Fibroblast of lung (primary cell): Measurements from ENCODE around the gene RIPK4.

Experiments
- CTCF ChIP-seq, 2 donors: IDR thresholded peaks in 1 of 2; conservative IDR thresholded peaks in 1 of 2; 1 replicate in 1 of 2; 2 replicates in 1 of 2; pipeline ENCODE4 v1.5.1; 2011 to 2012; ENCODE audit warnings: low read length in 2 of 2, control low read depth in 1 of 2, inconsistent platforms in 1 of 2, low read depth in 1 of 2, mild to moderate bottlenecking in 1 of 2
- EZH2 ChIP-seq: IDR thresholded peaks from 2 replicates; pipeline ENCODE4 v1.5.1; 2012; ENCODE audit warnings: low read length, control low read depth, mild to moderate bottlenecking; ENCODE audit errors: missing control alignments

GRCh38 chr21:41767606-41768436, 969 bp upstream of the RIPK4 start:
- TF ChIP-seq CTCF (conservative IDR thresholded peaks at IDR 0.05 in 1 of 2, IDR thresholded peaks at IDR 0.05 in 1 of 2; ENCODE audit: low read depth in 1 of 2, low read length in 2 of 2) (no peak), EZH2 (no peak)
